ENCODE data around the gene SH2D4B. TPM values are rescaled to one million over a fixed set of nuclear protein-coding genes. Genes with fewer than 3 reads are reported as not detected.

The SH2D4B gene
- total RNA-seq, 1 experiment from 2014 or later = not detected

DNA sequence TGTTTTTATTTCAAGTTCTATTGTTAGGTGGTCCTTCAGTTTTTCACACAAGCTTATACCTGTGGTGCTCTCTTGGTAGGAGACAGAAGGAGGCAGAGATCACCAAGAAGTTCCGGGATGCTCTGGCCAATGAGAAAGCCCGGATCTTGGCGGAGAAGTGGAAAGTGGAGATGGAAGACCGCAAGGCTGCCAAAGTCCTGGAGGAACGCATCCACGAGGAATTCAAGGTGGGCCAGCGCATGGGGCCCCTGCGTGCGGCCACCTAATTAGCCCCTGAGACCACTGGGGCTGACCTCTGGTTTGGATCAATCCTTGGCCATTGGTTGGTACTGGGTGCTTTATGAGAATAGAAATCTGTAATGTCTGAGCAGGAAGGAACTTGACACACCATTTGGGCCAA lies 33.6 kb downstream of the SH2D4B start:
- no peak for DNase-seq
- Histone ChIP-seq H3K27ac (no peak overlapping the region), H3K27me3 (0 out of 2 replicates have a peak, but pooled peaks cover 3% of the 10 kb centered on the region), H3K36me3 (no peaks in the 10 kb centered on the region), H3K4me3 (no peak overlapping the region), H3K4me1 (no peaks in the 10 kb centered on the region), H3K9me3 (replicated peaks) (no peaks in the 10 kb centered on the region)

GRCh38 chr10:80579181-80579763 lies 41.6 kb downstream of the SH2D4B start:
- no peaks in the 10 kb centered on the region for H3K27me3 ChIP-seq

DNA sequence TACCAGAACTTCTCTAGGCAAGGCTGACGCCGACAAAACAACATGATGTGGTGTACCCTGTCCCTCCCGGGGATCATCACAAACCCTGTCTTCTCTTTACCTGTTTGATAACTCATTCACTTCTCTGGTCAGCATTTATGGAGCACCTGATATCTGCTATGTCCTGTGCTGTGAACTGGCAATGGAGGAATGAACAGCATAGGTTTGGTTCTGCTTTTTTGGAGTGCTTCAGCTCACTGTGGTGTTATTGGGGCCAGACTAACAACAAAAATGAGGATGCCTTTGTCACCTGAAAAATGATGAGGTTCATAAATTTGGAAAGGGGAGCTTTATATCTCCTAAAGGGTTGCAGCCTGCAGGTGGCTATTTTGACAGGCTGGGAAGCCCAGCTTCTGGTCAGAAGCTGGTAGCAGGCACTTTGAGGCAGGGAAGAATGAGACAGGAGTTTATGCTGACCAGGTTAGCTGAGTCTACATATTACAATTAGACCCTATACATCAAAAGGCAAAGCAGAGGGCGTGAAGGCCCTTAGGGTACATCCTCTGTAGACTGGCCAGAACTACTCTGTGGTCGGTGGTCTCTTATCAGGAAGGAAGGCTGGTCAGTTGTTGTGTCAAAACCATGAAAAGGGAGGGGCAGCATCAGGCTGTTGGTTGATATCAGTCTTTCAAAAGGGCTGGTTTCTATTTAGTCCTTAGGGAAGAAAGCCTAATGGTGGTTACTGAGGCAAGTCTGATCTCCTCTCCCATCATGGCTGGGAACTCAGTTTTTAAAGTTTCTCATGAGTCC lies 42.3 kb downstream of the SH2D4B start:
- Histone ChIP-seq H3K27me3 (no peaks in the 10 kb centered on the region), H3K9me3 (replicated peaks) (no peaks in the 10 kb centered on the region)

More at GRCh38 chr10:80579181-80579763, 41.6 kb downstream of the SH2D4B start:
- H3K36me3 ChIP-seq = no peaks in the 10 kb centered on the region
- no peak for DNase-seq
- H3K9me3 ChIP-seq (replicated peaks) = no peaks in the 10 kb centered on the region
- no peaks in the 10 kb centered on the region for H3K4me1 ChIP-seq
- no peak overlapping the region for H3K4me3 ChIP-seq
- no peak overlapping the region for H3K27ac ChIP-seq

DNA sequence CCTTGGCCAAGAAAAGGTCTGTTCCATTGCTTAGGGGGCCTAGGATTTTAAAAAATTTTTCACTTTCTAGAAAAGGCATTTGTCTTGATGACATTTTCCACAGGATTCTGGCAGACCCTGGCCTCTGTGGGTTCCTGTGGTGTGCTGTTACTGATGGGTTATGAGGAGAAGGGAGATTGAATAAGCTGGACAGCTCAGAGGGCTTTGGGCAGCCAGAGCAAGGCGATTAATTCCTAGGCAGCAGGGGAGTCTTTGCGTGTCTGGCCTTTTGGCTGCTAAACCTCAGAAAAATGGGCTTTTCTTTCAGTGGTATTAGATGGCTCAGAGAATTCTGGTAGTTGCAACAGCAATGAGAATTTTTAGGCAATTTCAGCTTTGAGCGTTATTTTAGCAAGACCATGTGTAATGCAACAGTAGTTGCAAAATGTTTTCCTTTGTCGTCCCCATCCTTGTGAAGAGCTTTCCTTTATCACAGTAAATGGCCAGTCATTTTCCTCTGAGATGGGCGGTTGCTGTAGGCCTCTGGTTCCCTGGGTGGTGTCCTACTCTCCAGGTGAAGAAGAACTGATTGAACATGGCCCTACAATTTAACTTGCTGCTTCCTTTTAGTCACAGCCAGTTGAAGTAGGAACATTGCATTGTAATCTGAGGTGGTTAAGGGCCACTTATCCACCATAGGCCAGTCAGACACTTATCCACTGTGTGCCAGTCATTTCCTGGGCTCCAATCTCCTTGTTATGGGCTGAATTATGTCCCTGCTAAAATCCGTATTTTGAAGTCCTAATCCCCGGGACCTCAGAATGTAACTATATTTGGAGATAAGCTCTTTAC lies 43.2 kb downstream of the SH2D4B start:
- DNase-seq = no peak
- Histone ChIP-seq H3K27ac (no peak overlapping the region), H3K27me3 (no peaks in the 10 kb centered on the region), H3K4me3 (no peak overlapping the region), H3K4me1 (no peaks in the 10 kb centered on the region), H3K9me3 (replicated peaks) (no peaks in the 10 kb centered on the region), H3K36me3 (no peaks in the 10 kb centered on the region)

More for the DNA sequence above, 42.3 kb downstream of the SH2D4B start:
- Histone ChIP-seq H3K36me3 (no peaks in the 10 kb centered on the region), H3K27ac (no peak overlapping the region), H3K4me3 (no peak overlapping the region), H3K4me1 (no peaks in the 10 kb centered on the region)
- no peak for DNase-seq

DNA sequence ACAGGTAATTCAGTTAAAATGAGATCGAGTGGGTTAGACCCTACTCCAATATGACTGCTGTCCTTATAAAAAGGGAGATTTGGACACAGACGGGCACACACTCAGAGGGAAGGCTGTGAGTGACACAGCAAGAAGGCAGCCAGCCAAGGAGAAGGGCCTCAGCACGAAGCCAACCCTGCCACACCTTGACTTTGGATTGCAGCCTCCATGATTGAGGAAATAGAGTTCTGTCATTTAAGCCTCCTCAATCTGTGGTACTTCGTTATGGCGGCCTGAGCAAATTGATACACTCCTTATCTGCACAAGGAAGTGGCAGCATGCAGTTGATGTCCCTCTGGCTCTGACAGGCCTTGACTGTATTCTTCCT lies 43.8 kb downstream of the SH2D4B start:
- H3K4me3 ChIP-seq = no peak overlapping the region
- H3K27ac ChIP-seq = no peak overlapping the region
- no peaks in the 10 kb centered on the region for H3K36me3 ChIP-seq
- no peaks in the 10 kb centered on the region for H3K27me3 ChIP-seq
- H3K9me3 ChIP-seq (replicated peaks) = no peaks in the 10 kb centered on the region
- no peaks in the 10 kb centered on the region for H3K4me1 ChIP-seq
- DNase-seq = no peak

GRCh38 chr10:80582286-80582960 lies 44.7 kb downstream of the SH2D4B start:
- Histone ChIP-seq H3K4me1 (no peaks in the 10 kb centered on the region), H3K4me3 (no peak overlapping the region), H3K27me3 (no peaks in the 10 kb centered on the region), H3K36me3 (no peaks in the 10 kb centered on the region), H3K27ac (no peak overlapping the region), H3K9me3 (replicated peaks) (no peaks in the 10 kb centered on the region)
- DNase-seq = no peak

DNA sequence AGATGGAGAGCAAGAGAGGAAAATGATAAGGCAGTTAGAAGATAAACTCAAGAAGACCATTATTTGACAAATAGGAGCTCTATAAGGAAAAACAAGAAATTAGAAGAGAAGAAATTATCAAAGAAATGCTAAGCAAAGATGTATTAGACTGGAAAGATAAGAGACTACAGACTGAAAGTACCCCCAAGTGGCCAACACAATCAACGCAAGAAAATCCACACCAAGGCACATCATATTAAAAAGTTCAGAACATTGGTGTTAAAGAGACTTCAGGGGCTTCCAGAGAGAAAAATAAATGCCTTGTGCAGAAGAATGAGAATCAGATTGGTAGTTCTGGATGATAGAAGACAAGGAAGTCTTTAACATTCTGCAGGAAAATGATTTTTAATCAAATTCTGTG lies 46.0 kb downstream of the SH2D4B start:
- H3K9me3 ChIP-seq (replicated peaks) = no peaks in the 10 kb centered on the region
- H3K36me3 ChIP-seq = no peaks in the 10 kb centered on the region
- H3K4me3 ChIP-seq = no peak overlapping the region
- H3K27me3 ChIP-seq = no peaks in the 10 kb centered on the region
- H3K4me1 ChIP-seq = no peaks in the 10 kb centered on the region
- DNase-seq = no peak
- no peak overlapping the region for H3K27ac ChIP-seq

DNA sequence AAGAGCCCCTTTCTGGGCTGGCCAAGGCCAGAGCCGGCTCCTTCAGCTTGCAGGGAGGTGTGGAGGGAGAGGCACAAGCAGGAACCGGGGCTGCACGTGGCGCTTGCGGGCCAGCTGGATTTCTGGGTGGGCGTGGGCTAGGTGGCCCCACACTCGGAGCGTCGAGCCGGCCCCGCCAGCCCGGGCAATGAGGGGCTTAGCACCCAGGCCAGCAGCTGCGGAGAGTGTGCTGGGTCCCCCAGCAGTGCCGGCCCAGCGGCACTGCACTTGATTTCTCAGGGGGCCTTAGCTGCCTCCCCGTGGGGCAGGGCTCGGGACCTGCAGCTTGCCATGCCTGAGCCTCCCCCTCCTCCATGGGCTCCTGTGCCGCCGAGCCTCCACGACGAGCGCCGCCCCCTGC lies 48.1 kb downstream of the SH2D4B start:
- no peaks in the 10 kb centered on the region for H3K36me3 ChIP-seq
- no peaks in the 10 kb centered on the region for H3K4me1 ChIP-seq
- no peaks in the 10 kb centered on the region for H3K9me3 ChIP-seq (replicated peaks)
- DNase-seq = no peak
- no peak overlapping the region for H3K27ac ChIP-seq
- H3K4me3 ChIP-seq = no peak overlapping the region
- H3K27me3 ChIP-seq = no peaks in the 10 kb centered on the region

- Histone ChIP-seq H3K4me3 (no peak overlapping the region), H3K9me3 (replicated peaks) (no peaks in the 10 kb centered on the region), H3K27me3 (no peaks in the 10 kb centered on the region), H3K4me1 (no peaks in the 10 kb centered on the region), H3K36me3 (no peaks in the 10 kb centered on the region), H3K27ac (no peak overlapping the region)
- DNase-seq = no peak
Observed at GRCh38 chr10:80588546-80588945, 50.8 kb downstream of the SH2D4B start.

DNA sequence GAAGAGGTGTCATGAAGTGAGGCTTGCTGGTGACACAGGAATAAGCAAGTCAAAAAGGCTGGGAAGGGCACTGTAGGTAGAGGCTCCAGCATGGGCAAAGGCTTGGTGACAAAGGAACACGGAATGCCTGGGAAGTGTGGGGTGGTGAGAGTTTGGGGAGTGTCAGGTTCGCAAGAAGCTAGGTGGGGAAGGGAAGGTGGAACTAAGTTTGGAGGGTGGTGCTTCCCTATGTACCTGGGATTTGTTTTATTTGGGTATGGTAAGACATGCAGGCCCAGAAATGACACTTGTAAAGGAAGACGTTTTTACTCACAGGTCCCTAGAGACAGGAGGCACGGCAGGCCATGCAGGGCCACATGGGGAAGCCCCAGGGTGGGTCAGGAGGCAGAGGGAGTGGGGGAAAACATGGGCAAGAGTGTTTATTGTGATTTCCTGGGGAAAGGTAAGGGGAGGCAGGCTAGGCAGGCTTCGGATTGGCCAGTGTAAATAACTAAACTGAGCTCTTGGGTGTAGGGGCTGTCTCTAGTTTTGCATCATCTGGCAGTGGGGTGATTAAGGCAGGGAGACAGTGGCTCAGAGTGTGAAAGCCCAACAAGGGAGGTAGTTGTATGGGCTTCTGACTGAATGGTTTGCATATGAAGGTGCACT lies 52.1 kb downstream of the SH2D4B start:
- H3K27ac ChIP-seq = no peak overlapping the region
- DNase-seq = no peak

DNA sequence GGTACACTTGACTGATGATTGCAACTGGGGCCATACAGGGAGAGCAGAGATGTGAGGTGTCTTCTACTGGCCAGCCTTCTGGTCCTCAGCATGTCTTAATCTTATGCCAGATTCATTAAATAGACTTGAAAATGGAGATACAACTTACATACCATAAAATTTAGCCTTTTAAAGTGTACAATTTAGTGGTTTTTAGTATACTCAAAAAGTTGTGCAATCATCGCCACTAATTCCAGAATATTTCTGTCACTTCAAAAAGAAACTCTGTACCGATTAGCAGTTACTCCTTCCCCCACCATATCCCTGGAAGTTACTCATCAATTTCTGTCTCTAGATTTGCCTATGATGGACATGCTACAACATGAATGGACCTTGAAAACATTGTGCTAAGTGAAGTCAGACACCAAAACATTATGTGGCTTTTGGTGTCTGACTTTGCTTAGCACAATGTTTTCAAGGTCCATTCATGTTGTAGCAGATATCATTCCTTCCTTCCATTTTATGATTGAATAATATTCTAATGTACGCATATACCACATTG lies 53.0 kb downstream of the SH2D4B start:
- DNase-seq = no peak
- no peaks in the 10 kb centered on the region for H3K4me1 ChIP-seq
- no peak overlapping the region for H3K27ac ChIP-seq
- no peaks in the 10 kb centered on the region for H3K9me3 ChIP-seq (replicated peaks)
- H3K36me3 ChIP-seq = no peaks in the 10 kb centered on the region
- H3K27me3 ChIP-seq = no peaks in the 10 kb centered on the region
- no peak overlapping the region for H3K4me3 ChIP-seq

More for the DNA sequence above, 52.1 kb downstream of the SH2D4B start:
- no peaks in the 10 kb centered on the region for H3K27me3 ChIP-seq
- no peak overlapping the region for H3K4me3 ChIP-seq
- H3K36me3 ChIP-seq = no peaks in the 10 kb centered on the region
- H3K4me1 ChIP-seq = no peaks in the 10 kb centered on the region
- no peaks in the 10 kb centered on the region for H3K9me3 ChIP-seq (replicated peaks)

GRCh38 chr10:80596391-80597257 lies 58.9 kb downstream of the SH2D4B start:
- no peak overlapping the region for H3K27ac ChIP-seq
- H3K9me3 ChIP-seq (replicated peaks) = no peaks in the 10 kb centered on the region
- H3K4me3 ChIP-seq = no peak overlapping the region
- no peaks in the 10 kb centered on the region for H3K36me3 ChIP-seq
- H3K4me1 ChIP-seq = no peaks in the 10 kb centered on the region
- 0 out of 2 replicates have a peak, but pooled peaks cover 3% of the 10 kb centered on the region for H3K27me3 ChIP-seq
- peak; percentile 26 to 67 for DNase-seq

DNA sequence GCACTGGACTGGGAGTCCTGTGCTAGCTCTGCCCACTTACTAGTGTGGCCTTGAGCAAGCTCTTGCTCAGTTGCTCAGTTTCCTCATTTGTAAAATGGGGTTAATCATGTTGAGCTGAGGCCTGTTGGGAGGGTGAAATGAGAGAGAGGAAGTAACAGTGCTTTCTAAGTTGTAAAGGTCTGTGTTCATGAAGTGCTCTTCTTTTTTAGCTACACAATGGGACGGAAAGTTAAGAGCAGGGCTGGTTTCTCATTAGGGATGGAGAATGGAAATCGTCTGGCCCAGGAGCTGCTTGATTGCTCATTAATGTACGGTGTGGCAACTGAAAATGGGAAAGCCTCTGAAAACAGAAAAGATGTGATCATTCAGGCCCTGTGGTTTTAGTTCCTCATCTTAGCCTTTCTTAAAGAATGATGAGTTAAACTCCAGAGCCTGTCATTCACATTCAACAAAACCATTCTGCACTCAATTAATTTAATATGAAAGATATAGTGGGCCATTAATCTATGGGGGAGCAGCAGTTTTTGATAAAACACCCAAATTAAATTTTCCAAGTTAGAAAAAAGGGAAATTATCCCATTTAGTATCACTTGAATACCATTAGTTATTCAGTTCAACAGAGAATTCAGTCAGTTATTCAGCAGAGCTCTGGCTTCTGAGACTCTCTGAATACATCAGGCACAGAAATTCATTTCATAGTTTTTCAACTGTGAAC lies 60.5 kb downstream of the SH2D4B start:
- no peak for DNase-seq
- Histone ChIP-seq H3K27ac (no peak overlapping the region), H3K9me3 (replicated peaks) (no peaks in the 10 kb centered on the region), H3K36me3 (no peaks in the 10 kb centered on the region), H3K27me3 (0 out of 2 replicates have a peak, but pooled peaks cover 3% of the 10 kb centered on the region), H3K4me3 (no peak overlapping the region), H3K4me1 (no peaks in the 10 kb centered on the region)

Data from SJCRH30 (cell line).